Skeletal muscle tissue (tissue), 4 donors: ENCODE data around the gene ATF2. TPM values are rescaled to one million over a fixed set of nuclear protein-coding genes. Genes with fewer than 3 reads are reported as not detected.

Source experiments
- H3K27ac ChIP-seq: one replicate; pipeline ENCODE4 v1.7.0; 2013; ENCODE audit warnings: mild to moderate bottlenecking, low read depth, low read length, inconsistent platforms
- H3K27me3 ChIP-seq, 3 donors: one replicate each; pipeline ENCODE4 v1.7.0; 2013; ENCODE audit warnings: low read length in 3 of 3; ENCODE audit not compliant: control insufficient read depth in 3 of 3, insufficient read depth in 3 of 3
- H3K36me3 ChIP-seq, 3 donors: one replicate each; pipeline ENCODE4 v1.7.0; 2013; ENCODE audit warnings: low read length in 3 of 3; ENCODE audit not compliant: control insufficient read depth in 3 of 3, insufficient read depth in 3 of 3
- H3K4me1 ChIP-seq, 3 donors: one replicate each; pipeline ENCODE4 v1.7.0; 2013; ENCODE audit warnings: low read length in 3 of 3, mild to moderate bottlenecking in 3 of 3; ENCODE audit not compliant: control insufficient read depth in 3 of 3, insufficient read depth in 3 of 3
- H3K4me3 ChIP-seq, 3 donors: one replicate each; pipeline ENCODE4 v1.7.0; 2013; ENCODE audit warnings: low read length in 3 of 3
- H3K9ac ChIP-seq, 3 donors: one replicate each; pipeline ENCODE4 v1.7.0; 2013; ENCODE audit warnings: low read length in 3 of 3, mild to moderate bottlenecking in 3 of 3, moderate library complexity in 2 of 3, low read depth in 1 of 3
- H3K9me3 ChIP-seq, 3 donors: one replicate each; pipeline ENCODE4 v1.7.0; 2013; ENCODE audit warnings: low read length in 3 of 3; ENCODE audit not compliant: control insufficient read depth in 3 of 3
- total RNA-seq: library from RNA; depleted of rRNA; stranded (reverse); fragments of >200 nt; gene quantifications from one replicate; pipeline ENCODE4 v1.2.3, GENCODE V29; 2014
- donor health status: Osteomylitis.

ATF2 gene
- total RNA-seq, 1 donor from 2014 or later = 35.0 TPM

DNA sequence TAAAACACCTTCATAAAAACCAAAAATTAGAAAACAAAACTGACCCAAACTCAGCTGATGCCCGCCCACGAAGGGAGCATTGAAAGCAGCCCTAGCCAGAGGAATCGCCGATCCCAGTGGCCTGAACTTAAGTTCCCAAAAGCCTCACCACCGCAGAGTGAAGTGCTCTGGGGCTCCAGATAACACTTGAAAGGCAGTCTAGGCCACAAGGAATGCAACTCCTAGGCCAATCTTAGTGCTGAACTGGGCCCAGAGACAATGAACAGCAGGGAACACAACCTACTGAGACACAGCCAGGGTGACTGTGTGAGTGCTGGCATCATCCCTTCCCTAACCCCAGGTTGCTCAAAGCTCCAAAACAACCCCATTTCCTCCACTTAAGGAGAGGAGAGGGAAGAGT lies 103.2 kb downstream of the ATF2 start:
- no peaks in the 10 kb centered on the region for H3K4me1 ChIP-seq
- H3K9me3 ChIP-seq = no peaks in the 10 kb centered on the region

DNA sequence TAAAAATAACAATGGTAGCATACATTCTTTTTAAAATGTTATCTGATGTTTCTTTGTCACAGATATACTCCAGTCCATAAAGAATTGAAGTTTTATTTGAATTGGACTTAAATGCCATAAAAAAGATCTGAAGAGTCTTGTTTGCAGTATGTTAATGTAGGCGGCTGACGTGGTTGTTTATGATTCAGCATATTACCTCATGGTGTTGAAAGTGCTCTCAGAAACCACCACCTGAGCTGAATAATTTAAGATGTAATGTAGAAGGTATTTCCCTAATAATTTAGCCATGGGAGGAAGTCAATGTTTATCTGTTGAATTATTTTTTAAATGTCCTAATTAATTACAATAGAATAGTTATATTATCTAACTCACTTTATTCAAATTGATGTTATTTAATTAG lies 104.3 kb downstream of the ATF2 start:
- Histone ChIP-seq H3K27me3 (no peaks in the 10 kb centered on the region), H3K4me1 (no peaks in the 10 kb centered on the region), H3K27ac (no peak overlapping the region), H3K4me3 (no peak overlapping the region), H3K9ac (no peak overlapping the region), H3K9me3 (no peaks in the 10 kb centered on the region), H3K36me3 (peaks cover 0 to 5% (median 0%) of the 10 kb centered on the region in 3 donors)

More for the DNA sequence above, 103.2 kb downstream of the ATF2 start:
- H3K4me3 ChIP-seq = no peak overlapping the region
- no peak overlapping the region for H3K9ac ChIP-seq
- H3K27ac ChIP-seq = no peak overlapping the region
- peaks cover 0 to 5% (median 0%) of the 10 kb centered on the region in 3 donors for H3K36me3 ChIP-seq
- H3K27me3 ChIP-seq = no peaks in the 10 kb centered on the region

DNA sequence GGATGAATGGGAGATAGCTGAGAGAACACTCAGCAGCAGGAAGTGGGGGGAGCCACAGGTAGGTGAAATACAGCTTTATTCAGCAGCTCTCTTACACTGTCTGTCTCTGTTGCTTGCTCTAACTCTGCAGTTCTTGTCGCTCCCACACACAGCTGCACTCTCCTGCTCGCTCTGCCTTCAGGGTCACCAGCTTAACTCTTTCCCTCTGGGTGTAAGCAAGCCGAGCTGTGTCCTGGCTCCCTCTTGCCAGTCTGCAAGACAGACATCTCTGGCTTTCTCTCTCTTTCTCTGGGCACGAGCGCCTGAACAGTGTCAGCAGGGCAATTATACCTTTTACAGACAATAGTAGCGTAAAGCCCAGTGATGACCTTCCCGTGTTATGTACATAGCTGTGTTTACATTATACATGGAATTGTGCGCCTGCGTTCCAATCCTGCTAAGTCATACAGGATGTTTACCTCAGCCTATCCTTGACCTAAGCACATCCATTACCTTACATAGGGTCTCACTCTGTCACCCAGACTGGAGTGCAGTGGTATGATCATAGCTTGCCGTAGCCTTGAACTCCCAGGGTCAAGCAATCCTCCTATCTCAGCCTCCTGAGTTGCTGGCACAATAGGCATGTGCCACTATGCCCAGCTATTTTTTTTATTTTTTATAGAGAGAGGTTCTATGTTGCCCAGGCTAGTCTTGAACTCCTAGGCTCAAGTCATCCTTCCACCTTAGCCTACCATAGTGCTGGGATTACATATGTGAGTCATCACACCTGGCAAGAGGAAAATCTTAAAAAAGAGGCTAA lies 105.0 kb downstream of the ATF2 start:
- H3K36me3 ChIP-seq = peaks cover 0 to 5% (median 0%) of the 10 kb centered on the region in 3 donors
- H3K27me3 ChIP-seq = no peaks in the 10 kb centered on the region
- H3K4me3 ChIP-seq = no peak overlapping the region
- H3K9me3 ChIP-seq = no peaks in the 10 kb centered on the region
- H3K4me1 ChIP-seq = no peaks in the 10 kb centered on the region
- H3K27ac ChIP-seq = no peak overlapping the region
- no peak overlapping the region for H3K9ac ChIP-seq

DNA sequence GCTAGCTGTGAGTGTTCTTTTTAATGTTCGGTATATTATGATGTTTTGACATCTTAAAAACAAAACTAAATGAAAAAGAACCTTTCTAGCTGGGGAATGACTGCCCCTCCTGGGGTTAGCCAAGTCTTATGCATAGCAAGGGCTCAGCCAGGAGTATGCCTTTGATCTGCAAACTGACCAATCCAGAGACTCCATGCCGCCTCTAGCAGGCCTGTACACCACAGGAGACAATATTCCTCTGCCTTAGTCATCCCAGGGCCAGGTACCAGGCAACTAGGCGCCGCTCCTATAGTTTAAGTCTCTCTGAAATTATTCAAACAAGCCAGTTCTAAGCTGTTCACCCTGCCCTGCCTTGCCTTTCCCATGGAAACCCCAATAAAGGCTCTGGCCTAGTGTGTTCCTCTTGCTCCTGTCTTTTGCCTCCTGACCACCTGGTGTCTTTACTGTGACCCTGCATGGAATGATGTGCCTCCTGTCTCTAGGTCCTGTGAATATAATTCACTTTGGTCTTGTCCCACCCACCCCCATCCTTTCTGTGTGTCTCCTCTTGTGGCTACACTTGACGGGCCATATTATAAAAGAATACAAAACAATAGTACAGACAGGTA lies 110.8 kb downstream of the ATF2 start:
- H3K9me3 ChIP-seq = no peaks in the 10 kb centered on the region
- H3K27ac ChIP-seq = no peak overlapping the region
- H3K4me1 ChIP-seq = no peaks in the 10 kb centered on the region
- H3K36me3 ChIP-seq = no peaks in the 10 kb centered on the region
- no peak overlapping the region for H3K9ac ChIP-seq
- no peak overlapping the region for H3K4me3 ChIP-seq
- H3K27me3 ChIP-seq = no peaks in the 10 kb centered on the region

DNA sequence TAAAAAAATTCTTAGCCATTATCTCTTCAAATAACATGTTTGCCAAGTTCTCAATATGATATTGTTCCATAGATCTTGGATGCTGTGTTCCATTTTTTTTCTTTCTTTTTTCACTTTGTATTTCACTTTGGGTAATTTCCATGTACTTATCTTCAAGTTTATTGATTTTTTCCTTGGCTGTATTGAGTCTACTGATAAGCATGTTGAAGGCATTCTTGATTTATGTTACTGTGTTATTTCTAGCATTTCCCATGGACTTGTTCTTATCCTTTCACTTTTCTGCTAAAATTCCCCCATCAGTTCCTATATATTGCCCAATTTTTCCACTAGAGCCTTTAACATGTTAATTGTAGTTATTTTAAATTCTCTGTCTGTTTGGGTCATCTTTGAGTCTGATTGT lies 112.0 kb downstream of the ATF2 start:
- no peaks in the 10 kb centered on the region for H3K36me3 ChIP-seq
- no peaks in the 10 kb centered on the region for H3K4me1 ChIP-seq
- H3K27me3 ChIP-seq = no peaks in the 10 kb centered on the region
- H3K27ac ChIP-seq = no peak overlapping the region
- no peaks in the 10 kb centered on the region for H3K9me3 ChIP-seq
- H3K9ac ChIP-seq = no peak overlapping the region
- no peak overlapping the region for H3K4me3 ChIP-seq

DNA sequence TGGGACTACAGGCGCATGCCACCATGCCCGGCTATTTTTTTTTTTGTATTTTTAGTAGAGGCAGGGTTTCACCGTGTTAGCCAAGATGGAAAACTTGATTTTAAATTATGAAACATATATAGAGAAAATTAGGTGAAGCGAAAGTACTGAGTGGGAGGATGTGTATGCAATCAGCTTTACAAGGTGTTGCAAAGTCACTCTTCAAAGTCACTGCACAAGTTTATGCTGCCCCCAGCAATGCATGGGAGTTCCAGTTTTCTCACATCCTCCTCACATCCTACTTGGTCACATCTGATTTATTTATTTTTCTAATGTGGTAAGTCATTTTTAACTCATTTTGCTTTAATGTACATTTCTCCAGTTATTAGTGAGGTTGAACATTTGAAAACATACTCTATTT lies 113.7 kb downstream of the ATF2 start:
- Histone ChIP-seq H3K9me3 (no peaks in the 10 kb centered on the region), H3K36me3 (no peaks in the 10 kb centered on the region), H3K9ac (no peak overlapping the region), H3K27me3 (no peaks in the 10 kb centered on the region), H3K4me1 (no peaks in the 10 kb centered on the region), H3K4me3 (no peak overlapping the region), H3K27ac (no peak overlapping the region)

DNA sequence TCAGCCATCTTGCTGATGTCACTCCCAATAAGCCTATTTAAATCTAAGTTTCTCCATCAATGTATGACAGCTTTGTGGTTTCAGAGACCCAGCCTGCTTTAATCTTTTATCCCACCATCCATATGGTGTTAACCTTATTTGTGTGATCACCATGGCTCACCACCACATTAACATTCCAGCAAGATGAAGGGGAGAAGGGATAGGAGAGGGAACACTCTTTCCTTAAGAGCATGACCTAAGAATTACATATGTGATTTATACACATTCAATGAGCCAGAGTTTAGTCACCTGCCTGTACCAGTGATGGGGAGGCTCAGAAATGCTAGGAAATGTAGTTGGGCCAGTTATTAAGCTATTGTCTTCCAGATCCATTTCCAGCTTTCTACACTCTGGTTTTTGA lies 118.3 kb downstream of the ATF2 start:
- Histone ChIP-seq H3K9me3 (no peaks in the 10 kb centered on the region), H3K36me3 (no peaks in the 10 kb centered on the region), H3K9ac (no peak overlapping the region), H3K27ac (no peak overlapping the region), H3K27me3 (no peaks in the 10 kb centered on the region), H3K4me3 (no peak overlapping the region), H3K4me1 (no peaks in the 10 kb centered on the region)

DNA sequence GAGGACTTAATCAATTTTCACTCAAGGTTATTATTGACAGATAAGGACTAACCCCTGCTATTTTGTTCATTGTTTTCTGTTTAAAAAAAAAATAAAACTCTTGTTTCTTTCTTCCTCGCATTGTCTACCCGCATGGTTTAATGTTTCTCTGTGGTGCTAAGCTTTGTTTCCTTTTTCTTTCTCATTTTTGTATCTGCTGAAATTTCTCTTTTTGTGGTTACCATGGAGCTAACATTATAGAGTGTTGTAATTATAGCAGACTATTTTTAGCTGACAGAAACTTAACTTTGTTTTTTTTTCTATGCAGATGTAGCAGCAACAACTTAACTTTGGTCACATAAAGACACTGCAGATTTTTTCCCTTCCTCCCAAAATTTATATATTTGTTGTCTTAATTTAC lies 119.7 kb downstream of the ATF2 start:
- H3K4me1 ChIP-seq = no peaks in the 10 kb centered on the region
- H3K9ac ChIP-seq = no peak overlapping the region
- no peak overlapping the region for H3K4me3 ChIP-seq
- no peaks in the 10 kb centered on the region for H3K27me3 ChIP-seq
- no peak overlapping the region for H3K27ac ChIP-seq
- no peaks in the 10 kb centered on the region for H3K9me3 ChIP-seq
- no peaks in the 10 kb centered on the region for H3K36me3 ChIP-seq

DNA sequence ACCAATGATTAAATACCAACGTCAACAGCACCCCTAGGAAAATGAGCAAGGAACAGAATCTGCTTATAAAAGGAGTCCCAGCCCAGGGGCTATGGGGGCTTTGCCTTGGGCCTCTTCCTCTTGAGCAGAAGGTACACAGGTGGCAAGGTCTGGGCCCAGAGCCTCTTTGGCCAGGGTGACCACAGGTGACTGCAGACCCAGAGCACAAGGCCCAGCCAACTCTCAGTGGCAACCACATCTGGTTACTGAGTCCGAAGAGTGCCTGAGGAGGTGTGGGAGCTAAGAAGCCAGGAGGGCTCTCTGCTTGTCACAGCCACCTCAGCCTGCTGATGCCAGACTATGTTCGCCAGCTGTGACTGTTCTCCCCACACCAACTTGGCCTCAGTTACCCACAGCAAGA lies 128.5 kb downstream of the ATF2 start:
- Histone ChIP-seq H3K9me3 (no peaks in the 10 kb centered on the region), H3K27me3 (no peaks in the 10 kb centered on the region), H3K36me3 (no peaks in the 10 kb centered on the region), H3K4me3 (no peak overlapping the region), H3K27ac (no peak overlapping the region), H3K4me1 (no peaks in the 10 kb centered on the region), H3K9ac (no peak overlapping the region)

DNA sequence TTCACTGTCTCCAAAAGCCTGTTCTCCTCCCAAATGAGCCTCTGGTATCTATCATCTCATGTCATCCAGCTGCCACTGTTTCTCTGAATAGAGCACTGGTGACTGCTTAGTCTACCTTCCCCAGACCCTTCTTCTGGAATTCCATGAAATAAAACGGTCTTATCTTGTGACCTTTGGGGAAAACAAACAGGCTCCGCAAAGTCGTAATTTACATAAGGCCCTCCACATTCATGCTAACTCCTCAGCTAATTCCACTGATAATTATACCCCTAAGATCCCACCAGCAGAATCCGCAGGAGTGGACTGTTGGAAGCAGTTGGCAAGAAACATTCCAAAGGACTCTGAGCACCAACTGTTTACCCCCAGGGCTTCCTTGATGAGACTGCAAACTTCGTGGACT lies 129.0 kb downstream of the ATF2 start:
- no peaks in the 10 kb centered on the region for H3K4me1 ChIP-seq
- H3K4me3 ChIP-seq = no peak overlapping the region
- H3K27me3 ChIP-seq = no peaks in the 10 kb centered on the region
- H3K9me3 ChIP-seq = no peaks in the 10 kb centered on the region
- H3K36me3 ChIP-seq = no peaks in the 10 kb centered on the region
- H3K9ac ChIP-seq = no peak overlapping the region
- H3K27ac ChIP-seq = no peak overlapping the region
